SJSA1 (cell line): ENCODE results near the gene KCNF1. TPM values are rescaled to one million over a fixed set of nuclear protein-coding genes. Genes with fewer than 3 reads are reported as not detected.

Source experiments
- DNase-seq, 2 experiments: peaks; one replicate each; pipeline ENCODE4 v3.0.0-alpha.2; 2015 to 2020; ENCODE audit warnings: low spot score in 2 of 2, low read depth in 1 of 2
- H3K27ac ChIP-seq: fragments of 250-450 bp; sonication (Bioruptor Pico); 2 replicates; pipeline ENCODE4 v1.5.1; 2020; ENCODE audit warnings: mild to moderate bottlenecking, moderate library complexity
- H3K27me3 ChIP-seq: fragments of 250-450 bp; sonication (Bioruptor Pico); replicated peaks from 2 replicates; pipeline ENCODE4 v1.5.1; 2020; ENCODE audit warnings: mild to moderate bottlenecking, moderate library complexity
- H3K36me3 ChIP-seq: fragments of 250-450 bp; sonication (Bioruptor Pico); 2 replicates; pipeline ENCODE4 v1.5.1; 2020; ENCODE audit warnings: mild to moderate bottlenecking
- H3K4me1 ChIP-seq: fragments of 250-450 bp; sonication (Bioruptor Pico); replicated peaks from 2 replicates; pipeline ENCODE4 v1.6.1; 2021; ENCODE audit warnings: mild to moderate bottlenecking
- H3K4me3 ChIP-seq: fragments of 250-450 bp; sonication (Bioruptor Pico); 2 replicates; pipeline ENCODE4 v1.5.1; 2020; ENCODE audit warnings: mild to moderate bottlenecking
- H3K9me3 ChIP-seq: fragments of 250-450 bp; sonication (Bioruptor Pico); replicated peaks from 2 replicates; pipeline ENCODE4 v1.5.1; 2020; ENCODE audit warnings: mild to moderate bottlenecking
- total RNA-seq: library from RNA; depleted of rRNA; stranded (reverse); fragments of >200 nt; shearing (Covaris generic); gene quantifications from 2 replicates; pipeline ENCODE4 v1.2.3, GENCODE V29; 2014

The KCNF1 gene
- total RNA-seq, 1 experiment from 2014 or later, result 0.24 TPM

DNA sequence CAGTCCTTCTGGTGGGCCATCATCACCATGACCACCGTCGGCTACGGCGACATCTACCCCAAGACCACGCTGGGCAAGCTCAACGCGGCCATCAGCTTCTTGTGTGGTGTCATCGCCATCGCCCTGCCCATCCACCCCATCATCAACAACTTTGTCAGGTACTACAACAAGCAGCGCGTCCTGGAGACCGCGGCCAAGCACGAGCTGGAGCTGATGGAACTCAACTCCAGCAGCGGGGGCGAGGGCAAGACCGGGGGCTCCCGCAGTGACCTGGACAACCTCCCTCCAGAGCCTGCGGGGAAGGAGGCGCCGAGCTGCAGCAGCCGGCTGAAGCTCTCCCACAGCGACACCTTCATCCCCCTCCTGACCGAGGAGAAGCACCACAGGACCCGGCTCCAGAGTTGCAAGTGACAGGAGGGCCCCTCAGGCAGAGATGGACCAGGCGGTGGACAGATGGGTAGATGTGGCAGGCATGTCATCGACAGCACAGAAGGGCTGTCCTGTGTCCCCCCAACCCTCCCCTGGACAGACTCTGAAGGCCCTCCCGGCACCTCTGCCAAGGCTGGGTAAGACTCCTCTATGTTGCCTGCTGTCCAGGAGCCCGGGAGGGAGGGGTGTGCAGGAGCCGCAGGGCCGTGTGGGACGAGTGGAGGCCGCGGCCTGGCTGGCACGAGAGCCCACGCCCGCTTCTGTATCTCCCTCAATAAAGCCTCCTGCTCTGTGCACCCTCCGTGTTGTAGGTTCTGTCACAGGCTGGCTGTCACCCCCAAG lies 2.0 kb downstream of the KCNF1 start:
- no peak for DNase-seq
- H3K27me3 ChIP-seq, result peaks cover 28% of the 10 kb centered on the region
- H3K4me3 ChIP-seq, result no peak overlapping the region
- no peaks in the 10 kb centered on the region for H3K36me3 ChIP-seq
- peaks cover 4% of the 10 kb centered on the region; the same call in 1 of the 2 replicates for H3K9me3 ChIP-seq
- no peak overlapping the region for H3K27ac ChIP-seq
- peaks cover 13% of the 10 kb centered on the region for H3K4me1 ChIP-seq

DNA sequence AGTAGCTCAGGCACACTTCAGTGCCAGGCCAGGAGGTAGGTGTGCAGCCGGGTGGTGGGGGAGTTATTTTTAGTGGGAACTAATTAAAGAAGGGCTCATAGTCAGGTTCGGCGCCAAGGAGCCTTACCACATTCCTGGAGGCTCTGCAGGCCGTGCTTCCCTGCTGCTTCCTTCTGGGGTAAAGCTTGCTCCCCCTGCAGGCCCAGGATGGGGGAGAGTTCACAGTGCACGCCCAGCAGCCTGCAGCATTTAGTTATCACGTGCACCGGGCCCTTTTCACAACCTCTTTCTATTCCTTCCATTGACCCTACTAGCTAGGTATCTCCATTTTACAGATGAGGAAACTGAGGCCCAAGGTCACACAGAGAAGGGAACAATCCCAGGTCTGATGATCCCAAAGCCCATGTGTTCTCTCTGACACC lies 2.5 kb downstream of the KCNF1 start:
- Histone ChIP-seq H3K27me3 (peaks cover 28% of the 10 kb centered on the region), H3K36me3 (no peaks in the 10 kb centered on the region), H3K9me3 (peaks cover 4% of the 10 kb centered on the region; the same call in 1 of the 2 replicates), H3K4me3 (no peak overlapping the region), H3K27ac (no peak overlapping the region), H3K4me1 (peaks cover 13% of the 10 kb centered on the region)
- DNase-seq, result no peak

DNA sequence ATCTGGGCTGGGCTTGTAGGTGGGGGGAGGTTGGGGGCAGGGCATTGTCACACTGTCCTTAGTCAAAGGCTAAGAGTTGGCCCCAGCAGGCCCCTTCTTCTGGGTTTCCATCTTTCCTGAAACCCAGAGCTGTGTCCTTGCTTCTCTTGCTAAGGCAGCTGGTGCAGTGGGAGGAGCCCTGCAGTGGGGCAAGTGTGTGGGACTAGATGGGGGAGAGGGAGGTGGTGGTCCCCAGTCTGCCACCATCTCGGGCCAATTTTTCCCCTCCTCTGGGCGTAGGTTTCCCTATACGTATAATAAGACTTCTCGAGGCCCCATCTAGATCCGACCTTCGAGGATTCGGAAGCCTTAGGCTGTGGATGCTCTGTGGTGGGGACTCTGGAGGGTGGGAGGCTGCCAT lies 3.5 kb downstream of the KCNF1 start:
- Histone ChIP-seq H3K4me1 (peaks cover 13% of the 10 kb centered on the region), H3K27ac (no peak overlapping the region), H3K36me3 (no peaks in the 10 kb centered on the region), H3K9me3 (peaks cover 4% of the 10 kb centered on the region; the same call in 1 of the 2 replicates), H3K4me3 (no peak overlapping the region), H3K27me3 (peaks cover 28% of the 10 kb centered on the region)
- DNase-seq, result no peak

DNA sequence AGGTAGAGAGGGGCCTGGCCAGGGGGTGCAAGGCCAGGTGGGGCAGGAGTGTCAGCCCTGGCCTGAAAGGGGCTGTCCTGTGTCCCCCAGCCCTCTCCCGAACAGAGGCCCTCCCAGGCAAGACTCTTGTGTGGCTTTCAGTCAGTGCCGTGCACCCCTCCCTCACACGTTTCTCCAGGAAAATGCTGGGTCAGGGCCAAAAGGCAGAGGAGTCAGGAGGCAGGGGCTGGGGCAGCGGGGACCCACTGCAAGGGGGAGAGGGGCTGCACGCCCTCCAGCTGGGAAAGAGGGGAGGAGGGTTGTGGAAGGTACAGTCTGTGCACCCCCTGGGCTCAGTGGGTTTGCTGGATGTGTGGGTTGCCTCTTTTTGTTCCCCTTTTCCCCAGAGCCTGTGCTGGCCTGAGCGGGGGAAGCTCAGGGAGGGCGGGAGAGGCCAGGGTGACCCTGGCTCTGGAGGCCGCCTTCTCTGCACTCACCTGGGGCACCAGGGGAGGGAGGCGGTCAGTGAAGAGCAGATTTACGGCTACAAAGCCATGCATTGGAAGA lies 4.1 kb downstream of the KCNF1 start:
- peaks cover 24% of the 10 kb centered on the region for H3K27me3 ChIP-seq
- no peak overlapping the region for H3K27ac ChIP-seq
- peaks cover 13% of the 10 kb centered on the region for H3K4me1 ChIP-seq
- H3K36me3 ChIP-seq, result no peaks in the 10 kb centered on the region
- H3K4me3 ChIP-seq, result no peak overlapping the region
- peaks cover 4% of the 10 kb centered on the region; the same call in 1 of the 2 replicates for H3K9me3 ChIP-seq
- DNase-seq, result no peak

DNA sequence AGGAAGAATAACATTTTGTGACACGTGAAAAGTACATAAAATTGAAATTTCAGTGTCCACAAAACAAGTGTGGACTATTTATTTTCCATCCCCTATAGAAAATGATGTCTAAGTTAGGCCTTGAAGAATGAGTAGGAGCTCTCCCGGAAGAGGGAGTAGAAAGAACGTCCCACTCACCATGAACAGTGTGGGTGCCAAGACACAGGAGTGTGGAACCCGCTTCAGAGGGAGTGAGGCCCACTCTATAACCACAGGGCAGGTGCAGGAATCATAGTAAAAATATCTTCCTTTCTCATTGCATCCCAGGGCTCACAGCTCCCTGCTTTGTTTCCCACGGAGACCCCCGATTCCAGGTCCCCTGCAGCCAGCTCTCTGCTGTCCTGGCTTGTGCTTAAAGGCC lies 5.2 kb downstream of the KCNF1 start:
- no peak for DNase-seq
- Histone ChIP-seq H3K4me3 (no peak overlapping the region), H3K9me3 (peaks cover 4% of the 10 kb centered on the region; the same call in 1 of the 2 replicates), H3K27me3 (peaks cover 13% of the 10 kb centered on the region), H3K36me3 (no peaks in the 10 kb centered on the region), H3K27ac (no peak overlapping the region), H3K4me1 (peaks cover 5% of the 10 kb centered on the region)

DNA sequence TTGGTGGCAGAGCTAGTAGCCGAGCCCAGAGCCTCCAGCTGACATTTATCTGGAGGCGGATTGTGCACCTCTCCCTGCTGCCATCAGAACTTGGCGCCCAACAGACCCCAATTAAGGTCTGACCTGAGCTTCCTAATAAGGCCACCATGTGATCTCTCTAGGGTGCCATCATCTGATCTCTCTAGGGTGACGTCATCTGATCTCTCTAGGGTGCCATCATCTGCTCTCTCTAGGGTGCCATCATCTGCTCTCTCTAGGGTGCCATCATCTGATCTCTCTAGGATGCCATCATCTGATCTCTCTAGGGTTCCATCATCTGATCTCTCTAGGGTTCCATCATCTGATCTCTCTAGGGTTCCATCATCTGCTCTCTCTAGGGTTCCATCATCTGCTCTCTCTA lies 6.2 kb downstream of the KCNF1 start:
- Histone ChIP-seq H3K27ac (no peak overlapping the region), H3K9me3 (no peaks in the 10 kb centered on the region), H3K4me1 (no peaks in the 10 kb centered on the region), H3K27me3 (peaks cover 5% of the 10 kb centered on the region), H3K4me3 (no peak overlapping the region), H3K36me3 (no peaks in the 10 kb centered on the region)
- DNase-seq, result no peak

DNA sequence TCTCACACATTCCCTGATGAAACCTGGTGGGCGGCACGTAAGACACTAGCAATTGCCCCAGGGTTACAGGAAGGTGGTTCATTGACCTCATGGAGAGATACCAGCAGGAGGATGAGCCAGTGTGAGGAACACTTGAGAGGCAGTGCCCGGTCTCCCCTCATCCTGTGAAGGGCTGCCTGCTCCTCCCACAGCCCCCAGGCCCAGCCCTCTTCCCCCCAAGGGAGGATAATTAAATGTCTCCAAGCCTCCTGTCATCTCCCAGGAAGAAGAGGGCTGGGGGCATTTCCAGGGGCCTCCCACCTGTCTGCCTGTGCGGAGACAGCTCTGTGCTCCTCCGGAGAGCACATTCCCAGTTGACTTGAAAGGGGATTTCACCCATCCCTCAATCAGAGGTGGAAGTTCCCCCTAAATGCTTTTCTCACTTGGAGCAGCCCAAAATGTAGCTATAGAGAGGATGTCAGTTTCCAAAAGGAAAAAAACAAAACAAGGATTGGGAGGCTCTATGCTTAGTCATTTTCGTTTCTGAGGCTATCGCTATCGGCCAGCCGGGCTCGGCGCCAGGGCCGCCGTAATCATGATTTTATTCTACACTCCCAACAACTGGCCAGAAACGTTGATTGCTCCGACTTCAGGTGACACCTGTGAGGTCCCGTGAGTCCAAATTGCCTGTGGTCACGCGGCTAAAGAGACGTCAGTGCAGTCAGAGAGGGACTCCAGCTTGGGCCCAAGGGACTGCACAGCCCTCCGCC lies 7.1 kb downstream of the KCNF1 start:
- Histone ChIP-seq H3K36me3 (no peaks in the 10 kb centered on the region), H3K9me3 (no peaks in the 10 kb centered on the region), H3K4me3 (no peak overlapping the region), H3K27ac (no peak overlapping the region), H3K4me1 (no peaks in the 10 kb centered on the region), H3K27me3 (0 out of 2 replicates have a peak, but pooled peaks cover 2% of the 10 kb centered on the region)
- DNase-seq, result no peak

DNA sequence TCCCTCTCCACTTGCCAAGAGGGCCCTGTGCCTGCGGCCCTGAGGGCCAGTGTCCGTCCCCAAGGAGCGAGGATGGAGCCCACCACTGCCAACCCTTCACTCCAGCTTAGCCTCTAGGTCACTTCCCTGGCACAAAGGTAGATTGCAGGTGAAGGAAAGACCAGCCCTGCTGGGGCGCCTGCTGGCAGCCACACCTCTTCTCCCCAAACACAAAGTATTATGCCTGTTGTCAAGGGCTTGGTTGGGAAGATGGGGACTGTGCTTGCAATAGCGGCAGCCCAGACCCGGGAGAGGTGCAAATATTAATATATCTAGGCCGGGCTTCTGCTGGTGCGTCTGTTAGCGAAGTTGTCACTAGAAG lies 7.7 kb downstream of the KCNF1 start:
- no peaks in the 10 kb centered on the region for H3K4me1 ChIP-seq
- H3K27me3 ChIP-seq, result 0 out of 2 replicates have a peak, but pooled peaks cover 1% of the 10 kb centered on the region
- no peak overlapping the region for H3K4me3 ChIP-seq
- no peak for DNase-seq
- H3K27ac ChIP-seq, result no peak overlapping the region
- no peaks in the 10 kb centered on the region for H3K36me3 ChIP-seq
- H3K9me3 ChIP-seq, result no peaks in the 10 kb centered on the region

DNA sequence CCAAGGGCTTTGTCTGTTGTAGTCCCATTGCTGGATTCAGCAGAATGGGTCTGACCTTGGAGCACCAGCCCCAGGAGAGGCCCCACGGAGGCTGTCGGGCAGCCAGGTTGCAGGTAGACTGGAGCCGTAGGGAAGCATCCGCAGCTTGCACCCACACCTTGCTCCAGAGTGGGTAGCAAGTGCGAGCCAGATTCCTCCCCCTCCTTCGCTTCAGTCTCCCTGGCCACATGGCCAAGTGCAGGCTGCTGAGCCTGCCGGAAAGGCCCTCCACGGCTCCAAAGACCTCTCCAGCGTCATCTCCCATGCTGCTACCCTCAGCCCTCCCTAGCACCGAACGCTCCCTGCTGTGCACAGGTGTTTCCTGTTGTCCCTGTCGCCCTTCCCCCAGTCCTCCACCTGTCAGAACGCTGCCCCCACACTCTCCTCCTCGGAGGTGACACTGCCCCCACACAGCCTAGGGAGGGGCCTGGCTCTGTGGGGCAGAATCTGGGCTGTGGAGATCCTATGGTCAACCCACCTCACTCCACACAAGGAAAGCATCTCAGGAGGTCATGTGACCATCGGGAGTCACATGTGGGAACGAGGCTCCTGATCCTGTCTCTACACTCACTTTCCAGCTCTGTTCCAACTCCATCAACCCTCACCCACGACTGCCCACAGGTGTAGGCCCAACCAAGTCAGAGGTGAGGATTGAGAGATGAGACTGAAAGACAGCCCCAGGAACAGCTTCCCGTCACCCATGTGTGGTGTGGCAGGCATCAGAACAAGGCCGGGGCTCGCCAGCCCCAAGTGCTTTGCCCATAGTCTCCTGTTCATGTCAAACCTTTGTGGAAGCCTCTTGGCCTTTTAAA lies 8.3 kb downstream of the KCNF1 start:
- DNase-seq, result no peak
- H3K27me3 ChIP-seq, result no peaks in the 10 kb centered on the region
- H3K4me3 ChIP-seq, result no peak overlapping the region
- no peak overlapping the region for H3K27ac ChIP-seq
- no peaks in the 10 kb centered on the region for H3K9me3 ChIP-seq
- no peaks in the 10 kb centered on the region for H3K36me3 ChIP-seq
- no peaks in the 10 kb centered on the region for H3K4me1 ChIP-seq

DNA sequence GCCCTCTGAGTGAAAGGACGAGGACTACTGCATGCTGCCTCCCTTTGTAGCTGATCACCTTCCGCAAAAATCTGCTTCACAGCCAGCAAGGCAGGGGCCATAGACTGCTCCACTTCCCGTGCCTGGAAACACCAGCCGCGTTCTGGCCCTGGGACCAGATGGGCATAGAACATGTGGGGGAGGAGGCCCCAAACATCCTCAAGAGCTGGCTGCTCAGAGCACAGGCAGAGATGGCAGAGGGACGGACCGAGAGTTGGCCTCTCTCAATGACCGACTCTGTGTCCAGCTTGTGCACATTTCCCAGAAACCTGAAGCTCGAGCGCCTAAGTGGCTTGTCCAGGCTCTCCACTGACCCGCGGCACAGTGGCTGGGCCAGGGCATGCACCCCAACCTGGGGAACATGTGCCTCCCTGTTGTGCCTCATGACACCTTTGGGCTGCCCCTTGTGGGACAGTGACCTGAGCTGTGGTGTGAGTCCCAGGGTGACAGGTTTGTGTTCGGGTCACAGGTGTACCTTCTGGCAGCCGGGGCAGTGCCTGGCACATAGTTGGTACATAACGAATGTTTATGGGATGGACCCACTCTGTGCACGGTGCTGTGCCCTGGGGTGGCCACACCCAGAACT lies 9.1 kb downstream of the KCNF1 start:
- H3K27ac ChIP-seq, result no peak overlapping the region
- no peak overlapping the region for H3K4me3 ChIP-seq
- H3K27me3 ChIP-seq, result no peaks in the 10 kb centered on the region; the same call in 1 of the 2 replicates
- DNase-seq, result no peak
- H3K4me1 ChIP-seq, result no peaks in the 10 kb centered on the region
- H3K36me3 ChIP-seq, result no peaks in the 10 kb centered on the region
- no peaks in the 10 kb centered on the region for H3K9me3 ChIP-seq

DNA sequence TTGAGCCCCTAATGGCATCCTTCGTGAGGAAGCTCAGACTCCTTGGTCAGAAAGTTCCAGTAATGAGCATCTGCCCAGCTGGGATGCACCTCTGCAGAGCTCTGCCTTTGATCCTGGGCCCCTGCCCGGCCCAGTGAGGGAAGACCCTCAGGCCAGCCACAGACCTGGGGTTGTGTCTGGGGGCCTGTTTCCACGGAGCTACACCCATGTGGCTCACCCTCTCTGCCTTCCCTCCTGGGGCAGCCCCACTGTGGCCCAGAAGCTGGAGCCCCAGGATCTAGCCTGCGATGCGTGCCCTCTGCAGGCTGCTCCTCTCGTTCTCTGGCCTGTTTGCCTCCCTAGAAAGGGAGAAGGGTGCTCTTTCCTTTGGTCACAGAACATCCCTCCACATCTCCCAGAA lies 9.8 kb downstream of the KCNF1 start:
- no peaks in the 10 kb centered on the region; the same call in 1 of the 2 replicates for H3K27me3 ChIP-seq

DNA sequence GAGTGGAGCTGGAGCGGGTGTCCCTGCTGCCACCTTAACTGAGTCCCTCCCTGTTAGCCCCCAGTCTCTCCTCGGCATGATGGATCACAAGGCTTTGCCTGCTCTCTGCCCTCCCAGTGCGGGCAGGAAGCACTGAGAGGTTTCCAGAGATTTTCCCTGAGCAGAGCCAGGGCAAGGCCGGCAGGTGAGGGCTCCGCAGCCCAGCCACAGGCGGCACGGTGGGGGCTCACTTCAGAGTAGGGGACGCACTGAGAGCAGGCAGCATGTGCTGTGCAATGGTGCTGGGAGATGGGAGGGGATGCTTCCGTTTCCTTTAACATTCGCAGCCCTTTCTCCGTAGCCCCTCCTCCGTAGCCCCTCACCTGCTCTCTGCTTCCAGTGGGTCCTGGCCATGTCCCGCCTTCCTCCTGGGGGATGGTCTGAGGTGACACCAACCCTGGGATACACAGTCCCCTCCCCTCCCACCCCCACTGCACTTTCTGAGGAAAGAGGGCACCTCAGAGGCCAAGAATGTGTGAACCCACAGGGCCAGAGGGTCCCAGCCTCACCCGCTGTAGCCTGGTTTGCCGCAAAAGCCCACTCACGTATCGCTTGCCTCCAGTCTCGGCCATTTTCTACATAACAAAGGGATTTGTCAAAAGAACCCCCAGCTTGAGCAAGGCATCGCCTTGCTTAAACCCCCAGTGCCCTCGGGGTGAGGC lies 10.7 kb downstream of the KCNF1 start:
- H3K4me1 ChIP-seq, result no peaks in the 10 kb centered on the region
- H3K4me3 ChIP-seq, result no peak overlapping the region
- no peak overlapping the region for H3K27ac ChIP-seq
- H3K36me3 ChIP-seq, result no peaks in the 10 kb centered on the region
- no peaks in the 10 kb centered on the region for H3K9me3 ChIP-seq
- H3K27me3 ChIP-seq, result peaks cover 7% of the 10 kb centered on the region
- DNase-seq, result no peak

More for the DNA sequence above, 9.8 kb downstream of the KCNF1 start:
- Histone ChIP-seq H3K36me3 (no peaks in the 10 kb centered on the region), H3K9me3 (no peaks in the 10 kb centered on the region), H3K4me3 (no peak overlapping the region), H3K4me1 (no peaks in the 10 kb centered on the region), H3K27ac (no peak overlapping the region)
- no peak for DNase-seq

DNA sequence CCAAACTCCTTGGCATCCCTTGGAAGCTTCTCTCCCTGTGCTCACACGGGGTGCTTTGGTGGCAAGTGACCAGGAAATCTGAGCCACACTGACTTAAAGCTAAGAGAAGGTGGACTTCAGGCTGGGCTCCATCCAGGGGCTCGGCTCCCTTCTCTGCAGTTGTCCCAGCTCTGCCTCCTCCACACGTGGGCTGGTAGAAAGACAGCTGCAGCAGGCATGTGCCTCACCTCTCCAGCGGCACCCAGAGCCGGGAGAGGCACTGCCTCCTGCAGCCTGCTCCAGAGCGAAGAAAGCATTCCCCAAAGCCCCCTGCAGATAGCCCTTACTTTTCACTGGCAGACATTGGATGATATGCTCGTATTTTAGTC lies 11.3 kb downstream of the KCNF1 start:
- Histone ChIP-seq H3K9me3 (no peaks in the 10 kb centered on the region), H3K27me3 (peaks cover 7% of the 10 kb centered on the region), H3K4me3 (no peak overlapping the region), H3K36me3 (no peaks in the 10 kb centered on the region), H3K27ac (no peak overlapping the region), H3K4me1 (no peaks in the 10 kb centered on the region)
- DNase-seq, result no peak
